Activated CD8-positive, alpha-beta memory T cell treated with anti-CD3 and anti-CD28 coated beads for 48 hours (primary cell): ENCODE measurements around the gene TNFRSF17.

Experiments used
- DNase-seq, 3 experiments: peaks; one replicate each; pipeline ENCODE4 v3.0.0-alpha.2; 2020; ENCODE audit warnings: low read depth in 2 of 3, low spot score in 2 of 3

TNFRSF17 gene

GRCh38 chr16:12000032-12000431 lies 35.0 kb downstream of the TNFRSF17 start:
- no peak for DNase-seq

GRCh38 chr16:12002447-12003006 lies 37.5 kb downstream of the TNFRSF17 start:
- no peak for DNase-seq

GRCh38 chr16:12006637-12007036 lies 41.6 kb downstream of the TNFRSF17 start:
- no peak for DNase-seq

GRCh38 chr16:12009462-12009861 lies 44.5 kb downstream of the TNFRSF17 start:
- no peak for DNase-seq

GRCh38 chr16:12009922-12010321 lies 44.9 kb downstream of the TNFRSF17 start:
- DNase-seq: no peak

GRCh38 chr16:12010388-12011251 lies 45.6 kb downstream of the TNFRSF17 start:
- DNase-seq: no peak

- DNase-seq: no peak
Observed at GRCh38 chr16:12011565-12011964, 46.6 kb downstream of the TNFRSF17 start.

GRCh38 chr16:12016291-12016947 lies 51.4 kb downstream of the TNFRSF17 start:
- DNase-seq: no peak

- no peak for DNase-seq
Observed at GRCh38 chr16:12017558-12017957, 52.5 kb downstream of the TNFRSF17 start.
